Muscle of leg (tissue), 11 donors: ENCODE data around the gene TNNI3. TPM values are rescaled to one million over a fixed set of nuclear protein-coding genes. Genes with fewer than 3 reads are reported as not detected.
"Not testable (repeated sequence)": the region's sequence is repeated elsewhere in the genome, so short reads cannot be mapped to it uniquely, and the experiment has no call there.

Experiments
- DNase-seq: peaks from one replicate; pipeline ENCODE4 v3.0.0; 2013
- H3K27ac ChIP-seq: one replicate; pipeline ENCODE4 v1.5.1; 2013; ENCODE audit warnings: mild to moderate bottlenecking, low read length, control low read depth
- H3K27me3 ChIP-seq: one replicate; pipeline ENCODE4 v1.6.1; 2013; ENCODE audit warnings: low read length; ENCODE audit not compliant: control insufficient read depth, insufficient read depth
- H3K36me3 ChIP-seq: one replicate; pipeline ENCODE4 v1.6.1; 2013; ENCODE audit warnings: low read length; ENCODE audit not compliant: control insufficient read depth, insufficient read depth
- H3K4me1 ChIP-seq: one replicate; pipeline ENCODE4 v1.6.1; 2013; ENCODE audit warnings: low read length; ENCODE audit not compliant: control insufficient read depth, insufficient read depth
- H3K4me3 ChIP-seq: one replicate; pipeline ENCODE4 v1.5.1; 2013; ENCODE audit warnings: low read length, control low read depth
- H3K9me3 ChIP-seq: replicated peaks from 2 replicates; pipeline ENCODE4 v1.6.1; 2013; ENCODE audit warnings: low read depth, low read length; ENCODE audit not compliant: control insufficient read depth
- WGBS: methylation state at CpG from one replicate; pipeline ENCODE4 v1.1.5; 2013; ENCODE audit warnings: missing lambda C conversion rate; ENCODE audit not compliant: insufficient coverage; 5-methylcytosine and 5-hydroxymethylcytosine counted together
- polyA plus RNA-seq, 8 donors: library from polyadenylated mRNA; unstranded; fragments of 120-200 nt; gene quantifications; one replicate each; pipeline versions ENCODE4 v1.2.1 to v1.2.3, GENCODE V29; 2013; ENCODE audit warnings: inconsistent platforms in 1 of 8, low replicate concordance in 1 of 8; ENCODE audit not compliant: insufficient read length in 8 of 8, insufficient read depth in 1 of 8
- total RNA-seq: library from RNA; stranded (reverse); fragments of 120-200 nt; gene quantifications from one replicate; pipeline ENCODE4 v1.2.4, GENCODE V29; 2013

Gene TNNI3
- total and polyA plus RNA-seq, 9 donors, result 0.80 to 3.1 (median 1.4) TPM

- H3K36me3 ChIP-seq, result peaks cover 39% of the 10 kb centered on the region
- H3K9me3 ChIP-seq, result no peaks in the 10 kb centered on the region
- peak overlapping the region; percentile 94 for H3K27ac ChIP-seq
- peak; percentile 99 for DNase-seq
- H3K27me3 ChIP-seq, result no peaks in the 10 kb centered on the region
- 12% methylated on average over 6 of the region's 12 CpGs for WGBS
- H3K4me3 ChIP-seq, result peak overlapping the region; percentile 16
- peaks cover 53% of the 10 kb centered on the region for H3K4me1 ChIP-seq
Measured at GRCh38 chr19:55113570-55114039, 43.9 kb downstream of the TNNI3 start.

GRCh38 chr19:55112777-55113569 lies 44.6 kb downstream of the TNNI3 start:
- Histone ChIP-seq H3K27ac (peak overlapping the region; percentile 94), H3K4me3 (peak overlapping the region; percentile 16), H3K27me3 (no peaks in the 10 kb centered on the region), H3K4me1 (peaks cover 47% of the 10 kb centered on the region), H3K36me3 (peaks cover 40% of the 10 kb centered on the region), H3K9me3 (no peaks in the 10 kb centered on the region)
- 60% methylated on average over 14 of the region's 23 CpGs for WGBS
- peak; percentile 48 for DNase-seq

GRCh38 chr19:55112246-55112776 lies 45.2 kb downstream of the TNNI3 start:
- Histone ChIP-seq H3K9me3 (no peaks in the 10 kb centered on the region), H3K36me3 (peaks cover 40% of the 10 kb centered on the region), H3K4me3 (no peak overlapping the region), H3K27ac (peak overlapping the region; percentile 94), H3K27me3 (no peaks in the 10 kb centered on the region), H3K4me1 (peaks cover 47% of the 10 kb centered on the region)
- DNase-seq, result no peak
- 89% methylated on average over 22 of the region's 25 CpGs for WGBS

- no peaks in the 10 kb centered on the region for H3K9me3 ChIP-seq
- WGBS, result 62% methylated on average over 15 of the region's 21 CpGs
- peaks cover 46% of the 10 kb centered on the region for H3K36me3 ChIP-seq
- no peak for DNase-seq
- H3K27ac ChIP-seq, result peak overlapping the region; percentile 79
- H3K4me1 ChIP-seq, result peaks cover 47% of the 10 kb centered on the region
- H3K27me3 ChIP-seq, result no peaks in the 10 kb centered on the region
- no peak overlapping the region for H3K4me3 ChIP-seq
Measured at GRCh38 chr19:55111238-55111831, 46.2 kb downstream of the TNNI3 start.

- no peaks in the 10 kb centered on the region for H3K27me3 ChIP-seq
- 88% methylated on average over 19 of the region's 20 CpGs for WGBS
- H3K4me3 ChIP-seq, result no peak overlapping the region
Measured at GRCh38 chr19:55109527-55110291, 47.8 kb downstream of the TNNI3 start.

GRCh38 chr19:55107252-55107651 lies 50.3 kb downstream of the TNNI3 start:
- 100% methylated on average over 2 of the region's 3 CpGs for WGBS
- H3K4me3 ChIP-seq, DNase-seq, H3K27ac ChIP-seq, H3K4me1 ChIP-seq, H3K27me3 ChIP-seq, H3K9me3 ChIP-seq: not testable (repeated sequence)
- H3K36me3 ChIP-seq, result peaks cover 63% of the 10 kb centered on the region

More at GRCh38 chr19:55109527-55110291, 47.8 kb downstream of the TNNI3 start:
- H3K36me3 ChIP-seq, result peaks cover 55% of the 10 kb centered on the region
- H3K9me3 ChIP-seq, result no peaks in the 10 kb centered on the region
- H3K4me1 ChIP-seq, result peaks cover 33% of the 10 kb centered on the region
- no peak for DNase-seq
- no peak overlapping the region for H3K27ac ChIP-seq

- no peaks in the 10 kb centered on the region for H3K27me3 ChIP-seq
- WGBS, result 90% methylated on average over 4 of the region's 6 CpGs
- peaks cover 3% of the 10 kb centered on the region for H3K4me1 ChIP-seq
- H3K9me3 ChIP-seq, result peaks cover 6% of the 10 kb centered on the region
- no peak overlapping the region for H3K4me3 ChIP-seq
- no peak overlapping the region for H3K27ac ChIP-seq
- DNase-seq, result no peak
- peaks cover 64% of the 10 kb centered on the region for H3K36me3 ChIP-seq
Measured at GRCh38 chr19:55106591-55106990, 50.9 kb downstream of the TNNI3 start.

- peaks cover 67% of the 10 kb centered on the region for H3K36me3 ChIP-seq
- no peak overlapping the region for H3K27ac ChIP-seq
- H3K27me3 ChIP-seq, result no peaks in the 10 kb centered on the region
- peaks cover 1% of the 10 kb centered on the region for H3K4me1 ChIP-seq
- 100% methylated on average over 1 of the region's 2 CpGs for WGBS
- H3K9me3 ChIP-seq, result peaks cover 6% of the 10 kb centered on the region
- no peak overlapping the region for H3K4me3 ChIP-seq
- DNase-seq, result no peak
Measured at GRCh38 chr19:55105237-55105636, 52.3 kb downstream of the TNNI3 start.

GRCh38 chr19:55103190-55103589 lies 54.3 kb downstream of the TNNI3 start:
- Histone ChIP-seq H3K9me3 (peaks cover 6% of the 10 kb centered on the region), H3K4me1 (peaks cover 7% of the 10 kb centered on the region), H3K27me3 (no peaks in the 10 kb centered on the region), H3K27ac (no peak overlapping the region), H3K4me3 (no peak overlapping the region), H3K36me3 (peaks cover 64% of the 10 kb centered on the region)
- no peak for DNase-seq
- 97% methylated on average over 7 of the region's 9 CpGs for WGBS
